Stimulated activated CD4-positive, alpha-beta T cell treated with anti-CD3 and anti-CD28 coated beads, Interleukin-4, amount 100 ng/mL, for 48 hours (primary cell): ENCODE data around the gene WARS2.

ENCODE experiments used
- DNase-seq, 2 donors: peaks; one replicate each; pipeline ENCODE4 v3.0.0-alpha.2; 2020; ENCODE audit warnings: low read depth in 2 of 2

The WARS2 gene

DNA sequence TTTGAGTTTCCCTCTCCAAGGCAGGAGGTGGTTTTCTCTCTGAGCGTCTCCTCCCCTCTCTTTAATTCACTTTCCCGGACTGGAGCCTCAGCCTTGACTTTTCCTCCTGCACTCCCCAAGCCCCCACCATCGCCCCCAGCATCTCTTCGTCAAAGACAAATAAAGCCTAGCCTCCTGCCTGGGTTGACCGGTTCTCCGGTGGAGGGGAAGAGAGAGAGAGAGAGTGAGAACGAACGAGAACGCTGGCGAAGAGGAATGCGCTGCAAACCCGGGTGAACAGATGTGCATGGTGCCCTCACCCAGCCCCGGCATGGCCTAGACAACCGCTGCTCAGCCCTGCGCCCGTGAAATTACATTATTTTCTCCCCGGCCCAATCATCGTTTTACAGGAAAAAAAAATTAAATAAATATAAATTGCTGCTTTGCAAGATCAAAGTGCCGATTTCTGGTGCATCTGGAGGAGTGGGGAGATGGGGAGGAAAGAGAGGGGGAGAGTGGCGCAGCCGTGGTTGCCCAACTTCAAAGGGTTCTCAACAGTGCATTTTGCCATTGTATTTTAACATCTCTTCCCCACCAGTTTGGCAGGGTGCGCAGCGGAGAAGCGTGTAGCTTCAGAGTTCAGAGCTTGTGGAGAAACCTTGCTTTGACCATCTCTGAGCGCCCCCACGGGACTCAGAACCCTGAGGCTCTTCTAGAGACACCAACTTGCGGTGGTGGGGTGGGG is 140.9 kb downstream of the WARS2 start:
- no peak for DNase-seq

DNA sequence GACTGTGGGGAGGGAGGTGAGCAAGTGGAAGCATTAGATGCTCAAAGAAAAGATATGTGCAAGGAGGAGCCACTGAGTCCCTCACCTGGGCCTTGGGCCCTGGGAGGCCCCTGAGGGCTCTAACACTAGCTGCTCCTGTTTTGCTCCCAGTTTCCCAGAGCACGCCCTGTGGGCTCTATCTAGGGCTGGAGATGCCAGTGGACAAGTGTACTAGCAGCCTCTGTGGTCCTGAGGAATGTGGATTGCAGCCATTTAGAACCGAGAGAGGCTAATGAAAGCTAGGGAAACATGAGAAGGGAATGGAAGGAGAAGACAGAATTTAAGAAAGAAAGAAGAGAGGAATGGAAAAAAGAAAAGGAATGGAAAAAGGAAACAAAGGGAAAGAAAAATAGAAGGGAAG is 142.3 kb downstream of the WARS2 start:
- DNase-seq = no peak

GRCh38 chr1:118997225-118997624 is 143.2 kb downstream of the WARS2 start:
- no peak for DNase-seq

- DNase-seq = no peak
These were observed 145.0 kb downstream of the WARS2 start for GRCh38 chr1:118995312-118996016.

DNA sequence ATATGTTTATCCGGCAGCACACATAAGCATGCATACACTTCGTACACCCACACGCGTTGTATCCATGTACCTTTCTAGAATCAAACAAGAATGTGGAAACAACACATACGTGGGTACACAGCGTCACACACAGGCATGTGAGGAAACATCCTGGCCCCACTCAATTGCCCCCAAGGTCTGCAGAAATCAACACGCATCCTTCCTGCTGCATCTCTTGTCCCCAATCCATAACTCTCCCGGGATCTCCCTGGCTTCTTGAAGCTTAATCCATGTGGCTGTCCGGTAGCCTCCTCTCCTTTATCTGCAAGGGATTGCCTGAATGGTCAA is 146.8 kb downstream of the WARS2 start:
- no peak for DNase-seq

- no peak for DNase-seq
These were observed 147.4 kb downstream of the WARS2 start for GRCh38 chr1:118992868-118993699.

DNA sequence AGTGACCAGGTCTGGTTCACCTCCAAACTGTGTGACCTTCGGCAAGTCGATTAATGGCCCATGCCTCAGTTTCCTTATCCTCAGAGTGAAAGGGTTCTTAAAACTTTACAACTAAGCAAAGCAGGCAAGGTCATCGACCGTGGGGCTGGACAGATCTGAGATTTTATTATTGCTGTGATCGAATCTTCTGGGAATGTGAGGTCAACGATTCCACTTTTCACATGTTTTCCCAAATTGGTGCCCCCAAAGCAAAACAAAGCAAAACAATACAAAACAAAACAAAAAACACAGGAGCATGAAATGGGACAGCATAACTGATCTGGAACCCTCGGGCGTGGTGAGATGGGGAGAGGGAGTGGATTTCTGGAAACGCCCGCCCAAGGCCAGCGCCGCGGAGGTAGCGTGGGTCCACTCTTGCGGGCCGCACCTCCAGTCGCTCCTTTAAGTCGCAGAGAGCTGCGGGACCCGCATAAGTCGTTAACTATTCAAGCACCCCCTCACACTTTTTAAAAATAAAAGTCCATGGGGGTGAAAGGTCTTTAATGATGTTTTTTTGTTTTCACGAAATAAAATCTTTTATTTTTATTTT is 148.1 kb downstream of the WARS2 start:
- DNase-seq = no peak

DNA sequence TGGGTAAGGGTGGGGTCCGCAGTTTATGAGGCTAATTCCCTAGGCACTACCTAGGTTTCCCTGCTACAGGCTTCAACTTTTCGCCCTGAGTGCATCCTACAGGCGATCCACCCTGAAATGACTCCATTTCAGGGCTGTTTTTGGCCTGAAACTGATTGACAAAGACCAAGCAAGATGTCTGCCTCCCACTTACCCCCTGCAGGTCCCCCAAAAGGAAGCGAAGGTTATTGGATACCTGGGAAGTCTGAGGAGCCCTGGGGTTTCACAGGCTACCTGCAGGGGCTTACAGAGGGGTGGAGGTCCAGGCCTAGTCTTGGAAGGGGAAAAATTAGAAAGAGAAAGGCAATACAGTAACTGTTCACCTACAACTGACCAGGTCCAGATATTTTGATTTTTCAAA is 149.0 kb downstream of the WARS2 start:
- no peak for DNase-seq

GRCh38 chr1:118990513-118991152 is 149.8 kb downstream of the WARS2 start:
- DNase-seq = no peak

- no peak for DNase-seq
These were observed 150.5 kb downstream of the WARS2 start for GRCh38 chr1:118989878-118990378.

GRCh38 chr1:118989006-118989815 is 151.2 kb downstream of the WARS2 start:
- no peak for DNase-seq

DNA sequence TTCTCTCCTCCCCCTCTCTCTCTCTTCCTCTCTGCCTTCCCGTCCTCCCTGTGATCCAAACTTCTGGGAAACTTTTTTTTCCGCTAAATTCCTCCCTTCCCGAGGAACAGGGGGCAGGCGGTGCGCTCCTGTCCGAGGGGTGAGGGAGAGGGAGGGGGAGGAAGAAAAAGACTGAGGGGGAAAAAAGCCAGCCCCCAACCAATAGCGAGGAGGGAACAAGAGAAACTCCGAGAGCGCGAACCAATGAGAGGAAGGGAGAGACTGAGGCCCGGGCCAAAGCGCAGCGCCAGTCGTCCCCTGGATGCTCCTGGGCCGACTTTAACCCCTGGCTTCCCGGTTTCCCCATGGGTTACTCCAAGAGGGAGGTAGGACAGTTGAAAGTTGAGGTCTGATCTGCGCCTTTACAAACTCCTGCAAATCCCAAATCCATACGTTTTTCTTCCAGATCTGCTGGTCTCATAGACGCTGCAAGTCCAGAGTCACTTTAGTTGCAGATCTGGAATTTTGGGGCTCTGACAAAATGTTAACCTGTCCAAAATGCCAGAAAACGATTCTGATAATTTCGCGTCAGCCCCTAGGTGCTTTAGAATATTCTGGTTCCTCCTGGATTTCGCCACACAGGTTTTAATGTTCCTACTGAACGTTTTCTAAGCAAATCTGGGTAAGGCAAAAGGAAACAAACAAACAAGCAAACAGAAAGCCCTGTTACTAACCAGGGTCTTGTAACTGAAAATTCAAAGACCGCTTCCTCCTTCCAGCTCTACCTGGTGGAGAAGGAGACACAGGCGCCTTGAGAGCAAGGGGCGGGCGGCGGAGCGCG is 152.1 kb downstream of the WARS2 start, which contains the start of gene TBX15:
TSS of gene TBX15 (minus strand) at position 158 of the 820 bp plus-strand sequence. CDS start 548 bp downstream, outside the sequence.
- no peak for DNase-seq

- no peak for DNase-seq
These were observed 152.8 kb downstream of the WARS2 start for GRCh38 chr1:118987468-118988185.

GRCh38 chr1:118986555-118987467 is 153.6 kb downstream of the WARS2 start:
- no peak for DNase-seq

DNA sequence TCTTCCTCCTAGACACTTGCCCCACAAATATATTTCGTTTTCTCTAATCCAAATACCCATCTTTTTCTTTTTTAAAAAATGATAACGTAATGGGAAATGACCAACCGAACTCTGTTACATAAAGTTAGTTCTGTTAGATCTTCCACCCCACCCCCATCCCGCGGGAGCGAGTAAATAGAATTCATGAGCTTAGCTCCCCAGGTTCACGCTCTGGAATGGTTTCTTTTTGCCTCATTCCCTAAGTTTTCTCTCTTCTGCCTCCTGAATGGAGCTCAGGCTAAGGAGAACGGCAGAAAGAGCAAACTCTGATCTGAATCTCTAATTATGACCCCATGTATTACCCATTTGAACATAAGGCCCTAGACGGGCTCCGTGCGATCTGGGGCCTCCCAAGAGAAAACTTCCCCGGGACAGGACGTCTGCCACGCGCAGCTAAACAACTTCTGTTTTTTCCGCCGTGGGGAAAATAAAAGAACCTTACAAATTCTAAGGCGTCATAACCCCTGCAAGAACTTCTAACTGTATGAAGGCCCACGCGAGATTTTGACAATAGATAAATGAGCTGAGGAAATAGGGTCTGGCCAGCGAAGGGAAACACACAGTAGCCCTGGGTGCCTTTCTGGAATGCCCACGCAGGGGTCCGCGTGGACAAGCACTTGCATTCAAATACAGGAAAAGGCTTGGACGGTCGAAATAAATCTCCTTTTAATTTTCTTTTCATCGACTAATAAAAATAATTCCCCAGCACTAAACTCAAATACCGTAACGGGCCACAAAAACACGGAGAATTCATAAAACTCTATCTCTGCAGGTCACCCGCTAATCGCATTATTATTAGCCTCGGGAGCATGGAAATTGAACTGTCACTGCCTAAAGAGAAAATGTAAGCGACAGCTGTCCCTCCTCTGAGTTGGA is 154.6 kb downstream of the WARS2 start:
- DNase-seq = no peak

DNA sequence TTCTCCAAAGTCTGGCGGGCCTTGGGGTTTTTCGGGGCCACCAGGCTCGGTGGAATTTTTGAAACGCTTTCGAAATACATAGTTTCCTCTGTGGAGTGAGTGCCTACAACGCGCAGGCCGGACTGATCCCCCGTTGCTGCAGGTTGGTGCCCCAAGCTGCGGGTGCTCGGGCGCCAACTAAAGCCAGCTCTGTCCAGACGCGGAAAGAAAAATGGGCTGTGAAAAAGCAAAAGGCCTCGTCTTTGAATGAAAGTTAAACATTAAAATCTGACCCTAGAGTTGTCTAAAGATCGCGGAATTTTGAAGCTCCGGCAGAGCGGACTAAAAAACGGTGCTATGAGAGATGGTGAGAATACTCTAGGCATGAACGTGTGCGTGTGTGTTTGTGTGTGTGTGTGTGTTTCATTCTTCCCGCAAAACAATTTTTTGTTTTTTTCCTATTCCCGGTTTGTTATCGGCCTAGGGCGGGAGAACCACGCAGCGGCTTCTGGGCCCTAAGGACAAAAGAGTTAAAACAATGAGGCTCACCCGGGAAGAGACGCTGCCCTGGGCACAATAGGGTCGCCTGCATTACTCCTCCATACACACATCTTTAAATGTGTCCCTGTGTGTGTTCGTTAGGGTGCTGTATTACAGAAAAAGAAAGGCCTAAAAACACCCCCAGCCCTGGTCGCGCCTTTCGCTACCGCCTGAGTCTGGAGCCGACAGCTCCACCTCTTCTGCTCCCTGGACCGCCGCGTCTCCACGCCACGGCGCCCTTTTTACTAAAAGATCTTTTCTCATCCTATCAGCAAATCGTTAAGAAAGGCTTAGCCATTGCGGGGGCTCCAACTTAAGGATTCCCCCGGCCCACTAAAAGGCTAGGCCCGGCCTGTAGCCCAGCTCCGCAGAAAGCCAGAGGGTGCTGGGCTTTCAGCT is 155.5 kb downstream of the WARS2 start:
- DNase-seq = no peak
